ENCODE data around the gene ZNF213. TPM values are rescaled to one million over a fixed set of nuclear protein-coding genes. Genes with fewer than 3 reads are reported as not detected.

The ZNF213 gene
- polyA plus RNA-seq, 1 donor from 2014 or later, result 5.1 TPM

DNA sequence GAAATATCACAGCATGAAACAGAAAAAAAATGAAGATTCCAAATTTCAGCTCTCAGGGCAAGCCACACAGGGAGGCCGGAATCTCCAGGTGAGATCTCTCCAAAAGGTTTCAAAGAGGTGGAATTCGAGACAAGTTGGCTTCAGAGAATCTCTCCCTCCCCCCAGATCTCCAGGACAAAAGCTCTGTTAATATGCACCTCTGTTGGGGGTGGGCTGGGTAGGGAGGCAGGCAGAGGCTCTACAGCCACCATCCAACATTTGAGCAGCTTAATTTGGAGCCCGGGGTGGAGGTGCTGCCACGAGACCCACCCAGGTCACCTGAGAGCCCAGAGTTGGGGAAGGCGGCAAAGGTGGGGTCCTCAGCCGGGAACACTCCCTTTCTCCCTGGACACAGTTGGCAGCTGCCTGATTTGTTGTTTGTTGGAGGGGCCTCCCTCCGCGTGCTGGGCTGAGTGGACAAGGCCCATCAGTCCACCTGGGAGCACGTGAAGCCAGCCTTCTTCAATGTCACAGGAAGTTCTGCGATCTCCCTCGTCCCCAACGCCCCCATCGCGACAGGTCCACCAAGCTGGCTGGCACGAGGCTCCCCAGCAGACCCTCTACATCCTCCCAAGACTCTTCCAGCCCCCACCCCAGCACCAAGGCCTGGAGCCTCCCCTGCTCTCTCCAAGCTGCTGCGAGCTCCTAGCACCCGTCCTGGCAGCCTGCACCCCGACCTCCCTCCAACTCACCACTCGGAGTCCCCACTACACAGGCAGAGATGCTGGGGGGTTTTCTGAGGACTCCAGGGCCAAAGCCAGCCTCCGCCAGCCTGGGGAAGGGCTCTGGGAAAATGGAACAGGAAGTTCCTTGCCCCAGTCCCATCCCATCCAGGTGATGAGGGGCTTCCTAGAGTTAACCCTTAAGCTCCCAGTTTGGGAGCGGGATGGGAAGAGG lies 36.1 kb upstream of the ZNF213 start, which contains the start of gene ZSCAN10:
TSS of gene ZSCAN10 (minus strand) at position 836 of the 936 bp plus-strand sequence. CDS start 6,357 bp downstream, outside the sequence.
- H2AFZ ChIP-seq (ENCODE audit: low read depth, low read length), result no peak within 1 kb of the TSS
- H3K27ac ChIP-seq (ENCODE audit: low read length), result no peak within 1 kb of the TSS
- peaks cover 32% of the 10 kb centered on the region for H3K27me3 ChIP-seq (ENCODE audit: insufficient read depth, low read depth, low read length)
- H3K9me3 ChIP-seq (ENCODE audit: low read length), result no peaks in the 10 kb centered on the region
- H3K4me2 ChIP-seq (ENCODE audit: low read length), result no peak within 1 kb of the TSS
- no peaks in the 10 kb centered on the region for H3F3A ChIP-seq (ENCODE audit: insufficient read depth, low read length, poor library complexity, severe bottlenecking)
- no peaks in the 10 kb centered on the region for H3K9me2 ChIP-seq (ENCODE audit: insufficient read depth, low read length)
- H3K9ac ChIP-seq (ENCODE audit: low read length), result no peak within 1 kb of the TSS
- no peak within 1 kb of the TSS for H3K4me3 ChIP-seq (ENCODE audit: low read length)
- no peaks in the 10 kb centered on the region for H3K79me2 ChIP-seq (replicated peaks; ENCODE audit: insufficient read depth, low read length)
- TF ChIP-seq, protein P1, sequence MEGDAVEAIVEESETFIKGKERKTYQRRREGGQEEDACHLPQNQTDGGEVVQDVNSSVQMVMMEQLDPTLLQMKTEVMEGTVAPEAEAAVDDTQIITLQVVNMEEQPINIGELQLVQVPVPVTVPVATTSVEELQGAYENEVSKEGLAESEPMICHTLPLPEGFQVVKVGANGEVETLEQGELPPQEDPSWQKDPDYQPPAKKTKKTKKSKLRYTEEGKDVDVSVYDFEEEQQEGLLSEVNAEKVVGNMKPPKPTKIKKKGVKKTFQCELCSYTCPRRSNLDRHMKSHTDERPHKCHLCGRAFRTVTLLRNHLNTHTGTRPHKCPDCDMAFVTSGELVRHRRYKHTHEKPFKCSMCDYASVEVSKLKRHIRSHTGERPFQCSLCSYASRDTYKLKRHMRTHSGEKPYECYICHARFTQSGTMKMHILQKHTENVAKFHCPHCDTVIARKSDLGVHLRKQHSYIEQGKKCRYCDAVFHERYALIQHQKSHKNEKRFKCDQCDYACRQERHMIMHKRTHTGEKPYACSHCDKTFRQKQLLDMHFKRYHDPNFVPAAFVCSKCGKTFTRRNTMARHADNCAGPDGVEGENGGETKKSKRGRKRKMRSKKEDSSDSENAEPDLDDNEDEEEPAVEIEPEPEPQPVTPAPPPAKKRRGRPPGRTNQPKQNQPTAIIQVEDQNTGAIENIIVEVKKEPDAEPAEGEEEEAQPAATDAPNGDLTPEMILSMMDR (IDR thresholded peaks at IDR 0.05; ENCODE audit: poor library complexity, severe bottlenecking), result no peak
- no peak for TF ChIP-seq POLR2AphosphoS5 (IDR thresholded peaks at IDR 0.05)
- TF ChIP-seq RAD21 (conservative IDR thresholded peaks at IDR 0.05), result no peak
- TF ChIP-seq MXI1 (conservative IDR thresholded peaks at IDR 0.05; ENCODE audit: poor library complexity, severe bottlenecking), result no peak
- no peak for TF ChIP-seq EP300 (conservative IDR thresholded peaks at IDR 0.05; ENCODE audit: poor library complexity, severe bottlenecking)
- TF ChIP-seq, protein P2, sequence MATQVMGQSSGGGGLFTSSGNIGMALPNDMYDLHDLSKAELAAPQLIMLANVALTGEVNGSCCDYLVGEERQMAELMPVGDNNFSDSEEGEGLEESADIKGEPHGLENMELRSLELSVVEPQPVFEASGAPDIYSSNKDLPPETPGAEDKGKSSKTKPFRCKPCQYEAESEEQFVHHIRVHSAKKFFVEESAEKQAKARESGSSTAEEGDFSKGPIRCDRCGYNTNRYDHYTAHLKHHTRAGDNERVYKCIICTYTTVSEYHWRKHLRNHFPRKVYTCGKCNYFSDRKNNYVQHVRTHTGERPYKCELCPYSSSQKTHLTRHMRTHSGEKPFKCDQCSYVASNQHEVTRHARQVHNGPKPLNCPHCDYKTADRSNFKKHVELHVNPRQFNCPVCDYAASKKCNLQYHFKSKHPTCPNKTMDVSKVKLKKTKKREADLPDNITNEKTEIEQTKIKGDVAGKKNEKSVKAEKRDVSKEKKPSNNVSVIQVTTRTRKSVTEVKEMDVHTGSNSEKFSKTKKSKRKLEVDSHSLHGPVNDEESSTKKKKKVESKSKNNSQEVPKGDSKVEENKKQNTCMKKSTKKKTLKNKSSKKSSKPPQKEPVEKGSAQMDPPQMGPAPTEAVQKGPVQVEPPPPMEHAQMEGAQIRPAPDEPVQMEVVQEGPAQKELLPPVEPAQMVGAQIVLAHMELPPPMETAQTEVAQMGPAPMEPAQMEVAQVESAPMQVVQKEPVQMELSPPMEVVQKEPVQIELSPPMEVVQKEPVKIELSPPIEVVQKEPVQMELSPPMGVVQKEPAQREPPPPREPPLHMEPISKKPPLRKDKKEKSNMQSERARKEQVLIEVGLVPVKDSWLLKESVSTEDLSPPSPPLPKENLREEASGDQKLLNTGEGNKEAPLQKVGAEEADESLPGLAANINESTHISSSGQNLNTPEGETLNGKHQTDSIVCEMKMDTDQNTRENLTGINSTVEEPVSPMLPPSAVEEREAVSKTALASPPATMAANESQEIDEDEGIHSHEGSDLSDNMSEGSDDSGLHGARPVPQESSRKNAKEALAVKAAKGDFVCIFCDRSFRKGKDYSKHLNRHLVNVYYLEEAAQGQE (IDR thresholded peaks at IDR 0.05; ENCODE audit: borderline replicate concordance), result no peak
- no peak for TF ChIP-seq TAF1 (IDR thresholded peaks at IDR 0.05; ENCODE audit: low read depth)
- TF ChIP-seq EZH2 (IDR thresholded peaks at IDR 0.05; ENCODE audit: borderline replicate concordance, insufficient read depth, low read length, poor library complexity, severe bottlenecking), result no peak
- TF ChIP-seq SMC3 (conservative IDR thresholded peaks at IDR 0.05; ENCODE audit: poor library complexity), result no peak
- H4K20me1 ChIP-seq (ENCODE audit: insufficient read depth), result no peaks in the 10 kb centered on the region
- no peaks in the 10 kb centered on the region for H3K36me3 ChIP-seq (ENCODE audit: insufficient read depth, low read length)

DNA sequence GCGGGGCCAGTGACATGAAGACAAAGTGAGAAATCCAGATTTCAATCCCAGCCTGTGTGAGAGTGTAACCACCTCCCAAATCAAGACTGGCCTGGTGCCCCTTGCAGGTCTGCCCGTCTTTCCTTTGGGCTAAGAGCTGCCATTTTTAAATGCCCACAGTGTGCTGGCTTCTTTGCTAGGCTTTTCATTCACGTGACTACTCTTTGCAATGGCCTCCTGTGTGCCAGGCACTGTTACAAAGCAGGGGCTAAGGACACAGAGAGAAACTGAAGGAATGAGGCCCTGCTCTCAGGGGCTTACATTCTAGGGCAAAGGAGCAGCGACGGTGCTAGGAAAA lies 35.5 kb upstream of the ZNF213 start:
- H3K4me3 ChIP-seq (ENCODE audit: low read length), result no peak overlapping the region
- no peaks in the 10 kb centered on the region for H3F3A ChIP-seq (ENCODE audit: insufficient read depth, low read length, poor library complexity, severe bottlenecking)
- no peaks in the 10 kb centered on the region for H3K36me3 ChIP-seq (ENCODE audit: insufficient read depth, low read length)
- H2AFZ ChIP-seq (ENCODE audit: low read depth, low read length), result no peak overlapping the region
- no peak overlapping the region for H3K4me2 ChIP-seq (ENCODE audit: low read length)
- no peak overlapping the region for H3K27ac ChIP-seq (ENCODE audit: low read length)
- H3K27me3 ChIP-seq (ENCODE audit: insufficient read depth, low read depth, low read length), result peaks cover 32% of the 10 kb centered on the region
- H3K79me2 ChIP-seq (replicated peaks; ENCODE audit: insufficient read depth, low read length), result no peaks in the 10 kb centered on the region
- TF ChIP-seq POLR2AphosphoS5 (IDR thresholded peaks at IDR 0.05) (no peak), SMC3 (conservative IDR thresholded peaks at IDR 0.05; ENCODE audit: poor library complexity) (no peak), EZH2 (IDR thresholded peaks at IDR 0.05; ENCODE audit: borderline replicate concordance, insufficient read depth, low read length, poor library complexity, severe bottlenecking) (no peak), MXI1 (conservative IDR thresholded peaks at IDR 0.05; ENCODE audit: poor library complexity, severe bottlenecking) (no peak), EP300 (conservative IDR thresholded peaks at IDR 0.05; ENCODE audit: poor library complexity, severe bottlenecking) (no peak), RAD21 (conservative IDR thresholded peaks at IDR 0.05) (no peak), TAF1 (IDR thresholded peaks at IDR 0.05; ENCODE audit: low read depth) (no peak)
- TF ChIP-seq, protein P2 (IDR thresholded peaks at IDR 0.05; ENCODE audit: borderline replicate concordance), result no peak
- TF ChIP-seq, protein P1 (IDR thresholded peaks at IDR 0.05; ENCODE audit: poor library complexity, severe bottlenecking), result no peak
- H4K20me1 ChIP-seq (ENCODE audit: insufficient read depth), result no peaks in the 10 kb centered on the region
- H3K9me2 ChIP-seq (ENCODE audit: insufficient read depth, low read length), result no peaks in the 10 kb centered on the region
- H3K9ac ChIP-seq (ENCODE audit: low read length), result no peak overlapping the region
- no peaks in the 10 kb centered on the region for H3K9me3 ChIP-seq (ENCODE audit: low read length)
